Hematopoietic multipotent progenitor cell treated with erythropoietin and hydrocortisone succinate and interleukin-3 and kit ligand, for 6 days (in vitro differentiated cells): ENCODE measurements around the gene CCL8.

Source experiments
- DNase-seq: peaks from one replicate; pipeline ENCODE4 v3.0.0-alpha.2; 2015

Gene CCL8

DNA sequence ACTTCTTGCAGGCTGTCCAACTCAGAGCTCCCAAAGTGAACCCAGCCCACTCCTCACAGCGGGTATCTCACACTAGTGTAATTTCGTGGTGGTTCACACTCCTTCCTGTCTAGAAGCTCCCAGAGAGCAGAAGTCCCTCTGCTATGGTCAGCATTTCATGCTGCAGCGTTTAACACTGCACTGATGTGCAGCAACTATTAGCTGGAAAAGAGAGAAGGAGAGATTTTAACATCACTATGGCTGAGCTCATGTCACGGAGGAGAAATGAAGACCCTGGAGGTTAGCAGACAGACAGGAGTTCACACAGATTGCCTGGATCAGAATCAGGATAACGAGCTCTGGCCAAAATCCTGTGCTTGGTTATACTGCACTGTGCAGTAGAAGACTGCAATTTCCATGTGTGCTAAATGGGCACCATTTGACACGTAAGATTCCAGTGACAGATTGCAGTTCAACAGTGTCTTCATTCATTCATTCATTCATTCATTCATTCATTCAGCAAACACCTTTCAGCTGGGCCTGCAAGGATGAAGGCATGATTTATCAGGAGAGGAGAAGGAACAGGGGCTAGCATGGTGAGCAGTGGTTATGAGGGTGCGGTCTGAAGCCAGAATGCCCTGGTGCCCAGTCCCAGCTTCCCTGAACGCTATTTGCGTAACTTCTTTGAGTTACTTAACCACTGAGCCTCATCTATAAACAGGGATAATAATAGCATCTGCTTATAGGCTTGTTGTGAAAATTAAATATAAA, 49.1 kb downstream of the CCL8 start:
- DNase-seq: no peak

DNA sequence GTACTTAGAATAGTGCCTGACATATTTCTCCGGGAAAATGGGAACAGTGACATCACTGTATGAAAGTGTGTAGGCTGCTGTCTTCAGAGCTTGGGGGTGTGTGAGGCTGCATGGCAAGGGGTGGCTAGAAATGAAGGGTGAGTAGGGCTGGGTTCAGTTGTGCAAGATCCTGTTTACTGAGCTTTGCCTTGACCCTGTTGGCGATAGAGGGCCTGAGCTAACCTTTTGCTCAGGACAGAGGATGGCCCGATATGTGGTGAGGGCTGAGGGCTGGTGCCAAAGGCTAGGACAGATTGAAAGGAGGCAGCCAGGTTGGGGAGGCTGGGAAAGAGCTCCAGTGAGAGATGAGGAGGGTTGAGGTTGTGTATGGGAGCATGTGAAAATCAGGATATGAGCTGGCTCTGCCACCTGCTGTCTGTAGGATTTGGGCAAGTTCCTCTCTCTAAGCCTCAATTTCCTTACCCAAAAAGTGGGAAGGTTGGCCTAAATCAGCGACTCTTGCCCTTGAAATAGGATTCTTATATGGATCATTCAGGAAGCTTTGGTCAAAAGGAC, 49.8 kb downstream of the CCL8 start:
- DNase-seq: no peak

DNA sequence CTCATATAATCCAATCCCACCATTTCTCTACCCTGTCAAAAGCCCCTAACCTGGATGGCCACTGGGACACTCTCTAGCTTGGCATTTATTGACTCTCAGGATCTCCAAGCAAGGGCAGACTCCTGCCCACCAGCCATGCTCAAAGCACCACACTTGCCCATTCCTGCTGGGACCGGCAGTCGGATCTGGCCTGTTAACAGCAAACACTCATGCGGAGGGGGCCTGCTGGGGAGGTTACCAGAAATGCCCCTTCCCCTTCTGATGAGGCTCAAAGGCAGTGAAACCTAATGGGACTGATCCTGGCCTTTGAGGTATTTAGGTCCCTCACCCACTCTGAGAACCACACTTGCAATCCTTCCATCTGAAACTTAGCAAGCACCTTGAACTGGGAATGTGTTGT, 50.3 kb downstream of the CCL8 start:
- no peak for DNase-seq

DNA sequence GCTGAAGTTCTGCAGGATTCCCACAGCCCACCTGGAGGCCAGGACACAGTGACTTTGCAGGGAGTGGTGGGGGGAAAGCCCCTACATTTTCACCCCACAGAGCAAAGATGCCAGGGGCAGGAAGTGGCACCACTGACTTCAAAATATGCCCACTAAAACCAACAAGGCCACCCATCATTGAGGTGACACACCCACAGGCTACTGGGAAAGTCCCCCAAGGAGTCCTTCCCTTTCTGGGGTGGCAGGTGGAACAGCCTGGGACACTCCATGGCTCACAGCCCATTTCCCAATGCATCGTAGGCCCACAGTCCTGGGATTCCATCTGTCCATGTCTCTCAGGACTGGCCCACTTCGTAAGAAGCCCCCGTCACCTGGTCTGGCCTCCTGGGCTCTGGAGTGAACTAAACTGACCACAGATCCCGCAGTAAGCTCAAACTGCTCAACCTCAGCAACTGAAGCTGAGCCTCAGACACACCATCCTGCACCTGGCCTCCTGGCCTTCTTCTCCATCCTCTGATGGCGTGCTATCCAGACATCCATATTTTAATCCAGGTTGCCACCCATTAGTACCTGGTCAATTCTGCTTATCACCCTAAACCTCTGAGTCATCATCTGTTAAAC, 51.3 kb downstream of the CCL8 start:
- no peak for DNase-seq

DNA sequence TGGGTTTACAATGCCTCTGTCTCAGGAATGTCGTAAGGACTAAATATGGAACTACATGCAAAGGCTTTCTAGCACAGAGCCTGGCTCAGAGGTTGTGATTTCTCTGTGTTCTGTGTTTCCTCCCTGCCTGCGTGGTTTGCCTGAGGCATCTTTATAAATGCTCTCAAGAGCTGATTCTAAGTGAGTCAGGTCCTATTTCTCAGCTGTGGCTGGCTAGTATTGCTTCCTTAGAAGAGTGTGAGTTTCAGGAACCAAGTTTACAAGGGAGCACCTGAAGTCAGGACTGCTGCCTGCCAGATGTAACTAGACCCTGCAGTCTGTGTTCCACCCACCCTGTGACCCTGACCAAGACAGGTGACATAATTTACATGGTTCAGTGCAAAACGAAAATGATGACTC, 51.8 kb downstream of the CCL8 start:
- no peak for DNase-seq
